Keratinocyte (primary cell): ENCODE results near the gene RNMT.

ENCODE experiments used
- CTCF ChIP-seq, 3 experiments: IDR thresholded peaks in 1 of 3; conservative IDR thresholded peaks in 1 of 3; optimal IDR thresholded peaks in 1 of 3; 2 replicates in 2 of 3; 3 replicates in 1 of 3; pipeline versions ENCODE3 to v1.5.1; 2011; ENCODE audit warnings: low read length in 3 of 3, mild to moderate bottlenecking in 3 of 3, moderate library complexity in 2 of 3, control low read depth in 1 of 3, inconsistent platforms in 1 of 3; ENCODE audit not compliant: insufficient read depth in 2 of 3; ENCODE audit errors: extremely low read depth in 1 of 3
- EZH2 ChIP-seq: IDR thresholded peaks from one replicate; pipeline ENCODE4 v1.6.1; 2012; ENCODE audit warnings: inconsistent platforms, mild to moderate bottlenecking, low read length, moderate library complexity

GRCh38 chr18:13713455-13714055 is 12.9 kb upstream of the RNMT start:
- TF ChIP-seq CTCF (optimal IDR thresholded peaks at IDR 0.05 in 1 of 3, IDR thresholded peaks at IDR 0.05 in 1 of 3, conservative IDR thresholded peaks at IDR 0.05 in 1 of 3; ENCODE audit: extremely low read depth in 1 of 3, insufficient read depth in 2 of 3, low read length in 3 of 3), result no peak
- no peak for TF ChIP-seq EZH2
